Fibroblast of pulmonary artery (primary cell): ENCODE results near the gene ADAMTSL1.
A peak's percentile ranks its signal among the peaks of the same experiment; 100 is the strongest.

ENCODE experiments used
- DNase-seq: peaks from one replicate; pipeline ENCODE4 v3.0.0-alpha.2; 2010; ENCODE audit warnings: low read depth
- H3K4me3 ChIP-seq: replicated peaks from 2 replicates; pipeline ENCODE4 v1.5.1; 2011; ENCODE audit warnings: low read depth, mild to moderate bottlenecking, control low read depth, low read length, moderate library complexity
- CTCF ChIP-seq: IDR thresholded peaks from 2 replicates; pipeline ENCODE4 v1.5.1; 2011; ENCODE audit warnings: mild to moderate bottlenecking, control low read depth, low read length, inconsistent platforms; ENCODE audit errors: missing control alignments

The ADAMTSL1 gene

DNA sequence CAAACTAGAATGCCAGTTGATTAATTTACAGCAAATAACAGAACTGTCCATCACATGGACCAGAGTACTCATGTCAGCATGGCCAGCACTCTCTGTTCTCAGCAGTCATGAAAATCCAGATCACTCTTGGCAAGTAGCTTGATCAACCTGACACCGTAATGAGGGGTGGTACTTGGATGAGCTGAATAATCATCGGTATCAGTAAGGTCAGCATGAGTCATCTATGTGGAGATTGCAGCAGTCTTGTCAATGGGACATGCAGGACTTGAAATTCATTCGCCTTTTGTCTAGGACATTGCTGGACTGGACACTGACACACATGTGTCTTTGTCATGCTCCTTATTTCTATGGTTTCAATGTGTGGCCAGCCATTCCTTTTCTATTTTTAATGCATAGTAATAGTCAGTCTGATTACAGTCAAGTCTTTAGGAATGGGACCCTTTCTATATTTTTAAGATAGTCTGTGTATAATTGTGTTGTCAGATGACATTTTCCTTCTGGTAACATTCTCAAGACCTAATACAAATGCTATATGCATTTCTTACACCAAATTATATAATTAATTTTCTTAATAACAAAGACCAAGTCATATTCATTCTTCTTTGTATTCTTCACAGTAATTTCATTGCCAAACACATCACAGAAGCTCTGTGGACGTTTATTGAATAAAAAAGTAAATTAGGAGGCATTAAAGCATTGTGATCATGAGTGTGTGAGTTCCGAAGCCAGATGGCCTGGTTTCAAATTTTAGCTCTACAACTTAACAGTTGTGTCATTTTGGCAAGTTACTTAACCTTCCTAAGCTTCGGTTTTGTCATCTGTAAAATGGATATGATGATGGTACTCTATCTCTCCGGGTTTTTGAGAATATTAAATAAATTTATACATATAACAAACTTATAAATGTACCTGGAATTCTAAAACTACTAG is 57.4 kb downstream of the ADAMTSL1 start:
- no peak for TF ChIP-seq CTCF
- DNase-seq, result no peak
- H3K4me3 ChIP-seq, result no peak overlapping the region

GRCh38 chr9:18534611-18535010 is 60.7 kb downstream of the ADAMTSL1 start:
- no peak for TF ChIP-seq CTCF
- DNase-seq, result no peak
- no peak overlapping the region for H3K4me3 ChIP-seq

DNA sequence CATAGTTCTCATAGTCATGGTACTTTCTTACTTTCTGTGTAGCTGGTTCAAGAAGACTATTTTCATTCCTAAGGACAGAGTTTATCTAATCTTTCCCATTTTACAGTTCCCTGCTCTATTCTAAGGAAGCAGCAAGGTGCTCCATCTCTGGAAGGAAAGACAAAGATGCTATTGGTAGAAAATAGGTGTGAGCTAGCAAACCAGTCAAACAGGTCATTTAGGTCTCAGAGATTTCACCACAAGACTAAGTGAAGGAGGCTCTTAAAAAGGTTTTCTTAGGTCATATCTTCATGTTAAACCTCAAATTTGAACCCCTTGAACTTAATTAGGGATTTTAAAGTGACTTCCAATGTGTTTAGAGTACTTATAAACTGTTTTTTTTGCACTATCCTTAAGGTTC is 62.6 kb downstream of the ADAMTSL1 start:
- no peak overlapping the region for H3K4me3 ChIP-seq
- DNase-seq, result no peak
- TF ChIP-seq CTCF, result no peak

DNA sequence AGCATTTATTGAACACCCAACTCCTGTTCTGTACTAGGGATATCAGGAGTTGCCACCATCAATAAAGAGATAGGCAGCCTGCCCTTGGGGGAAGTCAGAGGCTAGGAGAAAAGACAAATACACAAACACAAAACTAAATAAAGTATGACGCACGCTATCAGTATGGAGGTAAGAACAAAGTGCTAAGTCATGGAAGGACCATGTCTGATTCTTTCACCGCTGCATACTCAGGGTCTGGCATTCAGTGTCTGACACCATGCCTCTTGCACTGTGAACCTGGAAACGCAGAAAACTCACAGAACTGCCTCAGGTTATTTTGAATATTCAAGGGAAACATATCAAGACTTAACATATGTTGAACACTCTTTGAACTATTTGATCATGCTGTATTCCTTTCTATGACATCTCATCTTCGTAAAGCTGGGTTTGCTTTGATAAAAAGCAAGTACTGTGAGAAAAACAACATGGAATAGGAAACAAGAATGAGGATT is 65.3 kb downstream of the ADAMTSL1 start:
- DNase-seq, result no peak
- TF ChIP-seq CTCF, result no peak
- no peak overlapping the region for H3K4me3 ChIP-seq

DNA sequence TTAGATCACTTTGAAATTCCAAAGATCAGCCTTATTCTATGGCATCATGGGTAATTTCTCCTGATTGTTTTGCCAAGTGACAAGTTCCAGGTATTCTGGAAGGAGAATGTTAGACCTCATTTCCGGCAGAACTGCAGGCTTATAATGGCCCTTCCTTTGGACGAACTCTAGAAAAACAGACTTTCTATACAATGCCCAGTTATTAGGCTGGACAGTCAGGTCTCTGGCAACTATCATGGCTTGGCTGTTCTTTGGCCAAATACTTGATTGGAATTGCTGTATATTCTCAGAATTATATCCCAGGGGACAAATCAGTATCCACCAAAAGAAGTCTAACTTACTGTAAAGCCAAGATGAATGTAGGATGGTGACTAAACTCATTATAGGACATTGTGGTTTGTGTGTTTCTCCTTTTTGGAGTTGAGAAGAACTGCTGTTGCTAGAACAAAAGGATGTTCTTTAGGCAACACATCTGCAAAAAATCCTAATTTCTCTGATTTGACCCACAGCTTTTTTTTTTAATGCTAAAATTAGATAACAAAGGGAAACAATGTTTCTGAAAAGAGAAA is 69.0 kb downstream of the ADAMTSL1 start:
- DNase-seq, result peak; percentile 35
- no peak overlapping the region for H3K4me3 ChIP-seq

More for the DNA sequence above, 69.0 kb downstream of the ADAMTSL1 start:
- TF ChIP-seq CTCF, result no peak
